AG10803 (cell line): ENCODE measurements around the gene PEX11B.

Experiments
- DNase-seq: peaks from one replicate; pipeline ENCODE4 v3.0.0; 2010; ENCODE audit warnings: low read depth
- H3K4me3 ChIP-seq: 2 replicates; pipeline ENCODE4 v1.5.1; 2011; ENCODE audit warnings: mild to moderate bottlenecking, low read length, control low read depth
- CTCF ChIP-seq: conservative IDR thresholded peaks from 2 replicates; pipeline ENCODE4 v1.5.1; 2011; ENCODE audit warnings: mild to moderate bottlenecking, low read length, control low read depth, inconsistent platforms

Gene PEX11B

GRCh38 chr1:145952903-145953302, 34.4 kb upstream of the PEX11B start:
- no peak overlapping the region for H3K4me3 ChIP-seq
- no peak for DNase-seq
- TF ChIP-seq CTCF, result no peak

- H3K4me3 ChIP-seq, result no peak overlapping the region
- no peak for TF ChIP-seq CTCF
- DNase-seq, result no peak
Observed at GRCh38 chr1:145951526-145951925, 33.0 kb upstream of the PEX11B start.

GRCh38 chr1:145949219-145949618, 30.7 kb upstream of the PEX11B start:
- H3K4me3 ChIP-seq, result no peak overlapping the region
- DNase-seq, result no peak
- no peak for TF ChIP-seq CTCF

- H3K4me3 ChIP-seq, result no peak overlapping the region
- no peak for DNase-seq
- no peak for TF ChIP-seq CTCF
Observed at GRCh38 chr1:145947551-145947950, 29.0 kb upstream of the PEX11B start.

GRCh38 chr1:145946477-145946986, 28.0 kb upstream of the PEX11B start:
- TF ChIP-seq CTCF, result no peak
- no peak overlapping the region for H3K4me3 ChIP-seq
- no peak for DNase-seq

GRCh38 chr1:145944532-145944931, 26.0 kb upstream of the PEX11B start:
- H3K4me3 ChIP-seq, result no peak overlapping the region
- DNase-seq, result no peak
- TF ChIP-seq CTCF, result no peak

GRCh38 chr1:145942871-145943270, 24.4 kb upstream of the PEX11B start:
- DNase-seq, result no peak
- no peak overlapping the region for H3K4me3 ChIP-seq
- no peak for TF ChIP-seq CTCF
